A549 (cell line): Measurements from ENCODE around the gene ATP8A2. TPM values are rescaled to one million over a fixed set of nuclear protein-coding genes. Genes with fewer than 3 reads are reported as not detected.

ENCODE experiments used
- ATAC-seq, 2 experiments: fragments of 200-7000 bp in 1 of 2; fragments of >200 bp in 1 of 2; cut with Nextera tagmentation in 1 of 2; cut with Tn5 transposase in 1 of 2; 3 replicates each; pipeline versions ENCODE4 v1.8.0 to v1.9.1; 2018 to 2020; ENCODE audit warnings: mild to moderate bottlenecking in 1 of 2, moderate library complexity in 1 of 2
- CTCF ChIA-PET: fragments of 300-600 bp; sonication (Branson Sonifier 250); formaldehyde crosslinking; extraction: SDS; loops from one replicate; lab custom pipeline; 2021; ENCODE audit warnings: antibody characterized with exemption, inconsistent platforms; lab: Yijun Ruan, JAX
- POLR2A ChIA-PET: fragments of 350-600 bp; formaldehyde crosslinking; extraction: SDS; loops from one replicate; lab custom pipeline; 2021; ENCODE audit warnings: antibody characterized with exemption, inconsistent platforms; lab: Yijun Ruan, JAX
- DNase-seq, 2 experiments: peaks; one replicate each; pipeline versions ENCODE4 v3.0.0 to v3.0.0-alpha.2; 2011 to 2016; ENCODE audit warnings: low read depth in 1 of 2, low spot score in 1 of 2
- FAIRE-seq: peaks from 2 replicates; lab custom pipeline; 2011; peaks lifted over from hg19 to GRCh38; lab: Jason Lieb, UNC
- H3K27ac ChIP-seq, 2 experiments: fragments of >200 bp; sonication (Bioruptor Twin); formaldehyde crosslinking; 3 replicates each; pipeline ENCODE4 v1.5.1; 2016 to 2017
- H3K4me1 ChIP-seq: fragments of >200 bp; sonication (Bioruptor Twin); formaldehyde crosslinking; 3 replicates; pipeline ENCODE4 v1.6.1; 2016
- H3K4me2 ChIP-seq: fragments of >200 bp; sonication (Bioruptor Twin); formaldehyde crosslinking; 3 replicates; pipeline ENCODE4 v1.6.1; 2016
- H3K4me3 ChIP-seq: fragments of >200 bp; sonication (Bioruptor Twin); formaldehyde crosslinking; 3 replicates; pipeline ENCODE4 v1.5.1; 2016
- H3K9me3 ChIP-seq: fragments of >200 bp; sonication (Bioruptor Twin); formaldehyde crosslinking; 3 replicates; pipeline ENCODE4 v1.6.1; 2016
- BHLHE40 ChIP-seq: IDR thresholded peaks from 2 replicates; pipeline ENCODE4 v1.6.1; 2012; ENCODE audit warnings: low read depth, low read length, inconsistent platforms
- CBX2 ChIP-seq: fragments of 200-600 bp; sonication (generic); IDR thresholded peaks from 2 replicates; pipeline ENCODE4 v1.6.1; 2016; ENCODE audit warnings: low read depth, mild to moderate bottlenecking, borderline replicate concordance
- CTCF ChIP-seq: fragments of >200 bp; sonication (Bioruptor Twin); formaldehyde crosslinking; IDR thresholded peaks from 3 replicates; pipeline ENCODE4 v1.5.1; 2016
- E2F6 ChIP-seq: IDR thresholded peaks from 2 replicates; pipeline ENCODE4 v1.6.1; 2012; ENCODE audit warnings: low read depth, borderline replicate concordance
- FOSL2 ChIP-seq, 2 experiments: fragments of 450-650 bp in 1 of 2; fragments of >200 bp in 1 of 2; sonication (Bioruptor Twin) in 1 of 2; formaldehyde crosslinking; IDR thresholded peaks; 2 replicates each; pipeline versions ENCODE4 v1.5.0 to v1.6.1; 2016 to 2020; ENCODE audit warnings: mild to moderate bottlenecking in 1 of 2, moderate library complexity in 1 of 2
- FOXS1 ChIP-seq: fragments of 250-450 bp; sonication (Bioruptor Pico); IDR thresholded peaks from 2 replicates; pipeline ENCODE4 v1.5.0; 2020; ENCODE audit warnings: mild to moderate bottlenecking, moderate library complexity
- HDAC2 ChIP-seq: fragments of 200-600 bp; sonication (generic); IDR thresholded peaks from 2 replicates; pipeline ENCODE4 v1.6.1; 2016
- HEYL ChIP-seq: fragments of 250-450 bp; sonication (Bioruptor Pico); IDR thresholded peaks from 2 replicates; pipeline ENCODE4 v1.8.0; 2021; ENCODE audit warnings: mild to moderate bottlenecking, moderate library complexity
- HMGXB4 ChIP-seq: fragments of 250-450 bp; sonication (Bioruptor Pico); IDR thresholded peaks from 2 replicates; pipeline ENCODE4 v1.5.0; 2021; ENCODE audit warnings: mild to moderate bottlenecking, moderate library complexity, borderline replicate concordance
- JUNB ChIP-seq: fragments of >200 bp; sonication (Bioruptor Twin); formaldehyde crosslinking; IDR thresholded peaks from 2 replicates; pipeline ENCODE4 v1.6.1; 2016
- KDM5A ChIP-seq: fragments of 200-600 bp; sonication (generic); IDR thresholded peaks from 2 replicates; pipeline ENCODE4 v1.6.1; 2016; ENCODE audit warnings: antibody characterized with exemption, mild to moderate bottlenecking
- MAZ ChIP-seq: fragments of 150-350 bp; IDR thresholded peaks from 2 replicates; pipeline ENCODE4 v1.6.1; 2014; ENCODE audit warnings: antibody characterized with exemption, low read depth, low read length, borderline replicate concordance
- MYC ChIP-seq: IDR thresholded peaks from 2 replicates; pipeline ENCODE4 v1.6.1; 2012; ENCODE audit warnings: mild to moderate bottlenecking, inconsistent platforms, low read length, improper control_type of control experiment, borderline replicate concordance
- PBX3 ChIP-seq: IDR thresholded peaks from 2 replicates; pipeline ENCODE4 v1.6.1; 2012
- PHF8 ChIP-seq: fragments of 200-600 bp; sonication (generic); IDR thresholded peaks from 2 replicates; pipeline ENCODE4 v1.6.1; 2016; ENCODE audit warnings: low read depth, mild to moderate bottlenecking, antibody characterized with exemption, moderate library complexity, borderline replicate concordance
- POLR2A ChIP-seq: IDR thresholded peaks from 2 replicates; pipeline ENCODE4 v1.6.1; 2012; ENCODE audit warnings: mild to moderate bottlenecking, low read length
- POLR2AphosphoS2 ChIP-seq: conservative IDR thresholded peaks from 2 replicates; pipeline ENCODE4 v1.6.1; 2012; ENCODE audit warnings: low read length, improper control_type of control experiment, inconsistent platforms
- RAD21 ChIP-seq, 2 experiments: fragments of >200 bp in 1 of 2; sonication (Bioruptor Twin) in 1 of 2; formaldehyde crosslinking in 1 of 2; IDR thresholded peaks in 1 of 2; conservative IDR thresholded peaks in 1 of 2; 2 replicates in 1 of 2; 3 replicates in 1 of 2; pipeline ENCODE4 v1.6.1; 2012 to 2018; ENCODE audit warnings: inconsistent platforms in 1 of 2
- RCOR1 ChIP-seq: fragments of 150-350 bp; IDR thresholded peaks from 2 replicates; pipeline ENCODE4 v1.6.1; 2014; ENCODE audit warnings: antibody characterized with exemption, low read length, low read depth
- REST ChIP-seq: fragments of 200-600 bp; sonication (generic); IDR thresholded peaks from 2 replicates; pipeline ENCODE4 v1.6.1; 2016; ENCODE audit warnings: antibody characterized with exemption, mild to moderate bottlenecking, moderate library complexity
- RNF2 ChIP-seq: fragments of 200-600 bp; sonication (generic); IDR thresholded peaks from 2 replicates; pipeline ENCODE4 v1.6.1; 2016; ENCODE audit warnings: low read depth, mild to moderate bottlenecking, antibody characterized with exemption, moderate library complexity, borderline replicate concordance
- SMC3 ChIP-seq: fragments of >200 bp; sonication (Bioruptor Twin); formaldehyde crosslinking; IDR thresholded peaks from 3 replicates; pipeline ENCODE4 v1.6.1; 2018; ENCODE audit warnings: inconsistent platforms
- TP53 ChIP-seq: fragments of 250-450 bp; sonication (Bioruptor Pico); IDR thresholded peaks from 2 replicates; pipeline ENCODE4 v1.5.0; 2021; ENCODE audit warnings: mild to moderate bottlenecking, moderate library complexity
- USF2 ChIP-seq: fragments of 450-650 bp; IDR thresholded peaks from 2 replicates; pipeline ENCODE4 v1.6.1; 2014; ENCODE audit warnings: antibody characterized with exemption
- ZFP36 ChIP-seq: fragments of 450-650 bp; IDR thresholded peaks from 2 replicates; pipeline ENCODE4 v1.6.1; 2014; ENCODE audit warnings: borderline replicate concordance; ENCODE audit not compliant: partially characterized antibody
- ZSCAN20 ChIP-seq: fragments of 250-450 bp; sonication (Bioruptor Pico); IDR thresholded peaks from 2 replicates; pipeline ENCODE4 v1.8.0; 2022; ENCODE audit warnings: mild to moderate bottlenecking, moderate library complexity
- WGBS: methylation state at CpG from one replicate; pipeline ENCODE4 v1.1.6; 2017; ENCODE audit errors: missing lambda C conversion rate; 5-methylcytosine and 5-hydroxymethylcytosine counted together
- polyA plus RNA-seq, 4 experiments: library from polyadenylated mRNA; depleted of rRNA in 3 of 4; stranded (reverse); fragments of >200 nt; fragmentation: RNase III in 1 of 4; extraction: RNeasy Plus Mini Kit Qiagen cat#74134 plus additional on column Dnase treatment in 1 of 4; gene quantifications; 2 replicates in 3 of 4; 3 replicates in 1 of 4; pipeline ENCODE4 v1.2.3, GENCODE V29; 2011 to 2017
- TF ChIP-seq, protein P1 (sequence below): fragments of >200 bp; sonication (Bioruptor Twin); formaldehyde crosslinking; IDR thresholded peaks from 2 replicates; pipeline ENCODE4 v1.6.1; 2016

Gene ATP8A2
- polyA plus RNA-seq, 2 of the 4 experiments (the other 2 are of a cell fraction): 0.03 TPM; not detected in 1

DNA sequence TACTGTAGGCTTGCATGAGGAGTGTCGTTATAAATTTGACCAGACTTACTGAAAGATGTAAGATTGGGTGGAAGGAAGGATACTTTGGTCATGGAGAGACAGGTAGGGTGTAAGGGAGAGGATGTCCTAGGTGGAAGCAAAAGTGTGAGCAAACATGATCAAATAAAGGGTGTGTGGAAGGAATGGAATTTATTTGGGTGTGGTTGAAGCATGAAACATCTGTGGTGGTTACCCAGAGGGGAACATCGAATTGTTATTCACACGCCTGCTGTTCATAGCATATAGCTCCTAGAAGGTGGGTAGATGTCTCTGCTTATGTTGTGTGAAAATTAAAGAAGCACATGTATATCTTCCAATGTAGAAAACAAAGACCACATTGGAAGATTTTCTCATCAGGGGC is 157.7 kb downstream of the ATP8A2 start:
- CTCF ChIA-PET: no interaction called here
- no peak overlapping the region for H3K4me3 ChIP-seq
- DNase-seq (no peak), FAIRE-seq (no peak)
- no peaks in the 10 kb centered on the region for H3K9me3 ChIP-seq
- H3K27ac ChIP-seq: no peak overlapping the region
- H3K4me2 ChIP-seq: no peak overlapping the region
- TF ChIP-seq JUNB (no peak), HMGXB4 (no peak), PBX3 (no peak), CBX2 (no peak), HDAC2 (no peak), USF2 (no peak), RCOR1 (no peak), MAZ (no peak), KDM5A (no peak), POLR2A (no peak), BHLHE40 (no peak), PHF8 (no peak), E2F6 (no peak), RNF2 (no peak), HEYL (CRISPR knock-in tag) (no peak), FOXS1 (CRISPR knock-in tag) (no peak), FOSL2 (IDR thresholded peaks at IDR 0.05) (no peak), FOSL2 (CRISPR knock-in tag; IDR thresholded peaks at IDR 0.05) (no peak), ZFP36 (no peak)
- TF ChIP-seq, protein P1, sequence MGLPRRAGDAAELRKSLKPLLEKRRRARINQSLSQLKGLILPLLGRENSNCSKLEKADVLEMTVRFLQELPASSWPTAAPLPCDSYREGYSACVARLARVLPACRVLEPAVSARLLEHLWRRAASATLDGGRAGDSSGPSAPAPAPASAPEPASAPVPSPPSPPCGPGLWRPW: no peak
- TF ChIP-seq, all 56 proteins: peak for 0
- 3% methylated on average over 3 of the region's 3 CpGs for WGBS
- no peaks in the 10 kb centered on the region for H3K4me1 ChIP-seq
- no peak for ATAC-seq
- POLR2A ChIA-PET: no interaction called here

GRCh38 chr13:25538276-25538675 is 166.5 kb downstream of the ATP8A2 start:
- FAIRE-seq (no peak), DNase-seq (no peak), ATAC-seq (no peak)
- Histone ChIP-seq H3K4me3 (no peak overlapping the region), H3K4me1 (no peaks in the 10 kb centered on the region), H3K9me3 (no peaks in the 10 kb centered on the region), H3K4me2 (no peak overlapping the region), H3K27ac (no peak overlapping the region)
- 0% methylated on average over 3 of the region's 3 CpGs for WGBS
- ChIA-PET CTCF (no interaction called here), POLR2A (no interaction called here)
- TF ChIP-seq REST (no peak), POLR2A (no peak), MYC (no peak), SMC3 (no peak), TP53 (CRISPR knock-in tag) (no peak), RAD21 (conservative IDR thresholded peaks at IDR 0.05 in 1 of 2, IDR thresholded peaks at IDR 0.05 in 1 of 2) (no peak), ZSCAN20 (CRISPR knock-in tag) (no peak), POLR2AphosphoS2 (no peak), E2F6 (no peak), CTCF (no peak)
